ENCODE measurements around the gene SKA2.

DNA sequence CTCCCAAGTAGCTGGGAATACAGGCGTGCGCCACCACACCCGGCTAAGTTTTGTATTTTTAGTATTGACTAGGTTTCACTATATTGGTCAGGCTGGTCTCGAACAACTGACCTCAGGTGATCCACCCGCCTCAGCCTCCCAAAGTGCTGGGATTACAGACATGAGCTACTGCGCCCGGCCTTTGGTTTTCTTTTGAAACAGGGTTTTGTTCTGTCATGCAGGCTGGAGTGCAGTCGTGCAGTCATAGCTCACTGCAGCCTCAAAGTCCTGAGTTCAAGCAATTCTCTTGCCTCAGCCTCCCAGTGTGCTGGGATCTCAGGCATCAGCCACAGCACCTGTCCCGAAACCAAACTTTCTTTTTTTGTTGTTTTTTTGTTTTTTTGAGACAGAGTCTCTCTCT lies 25.6 kb upstream of the SKA2 start:
- TF ChIP-seq, protein P1, sequence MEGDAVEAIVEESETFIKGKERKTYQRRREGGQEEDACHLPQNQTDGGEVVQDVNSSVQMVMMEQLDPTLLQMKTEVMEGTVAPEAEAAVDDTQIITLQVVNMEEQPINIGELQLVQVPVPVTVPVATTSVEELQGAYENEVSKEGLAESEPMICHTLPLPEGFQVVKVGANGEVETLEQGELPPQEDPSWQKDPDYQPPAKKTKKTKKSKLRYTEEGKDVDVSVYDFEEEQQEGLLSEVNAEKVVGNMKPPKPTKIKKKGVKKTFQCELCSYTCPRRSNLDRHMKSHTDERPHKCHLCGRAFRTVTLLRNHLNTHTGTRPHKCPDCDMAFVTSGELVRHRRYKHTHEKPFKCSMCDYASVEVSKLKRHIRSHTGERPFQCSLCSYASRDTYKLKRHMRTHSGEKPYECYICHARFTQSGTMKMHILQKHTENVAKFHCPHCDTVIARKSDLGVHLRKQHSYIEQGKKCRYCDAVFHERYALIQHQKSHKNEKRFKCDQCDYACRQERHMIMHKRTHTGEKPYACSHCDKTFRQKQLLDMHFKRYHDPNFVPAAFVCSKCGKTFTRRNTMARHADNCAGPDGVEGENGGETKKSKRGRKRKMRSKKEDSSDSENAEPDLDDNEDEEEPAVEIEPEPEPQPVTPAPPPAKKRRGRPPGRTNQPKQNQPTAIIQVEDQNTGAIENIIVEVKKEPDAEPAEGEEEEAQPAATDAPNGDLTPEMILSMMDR (conservative IDR thresholded peaks at IDR 0.05; ENCODE audit: low read depth in 2 of 2): no peak
- TF ChIP-seq, protein P2, sequence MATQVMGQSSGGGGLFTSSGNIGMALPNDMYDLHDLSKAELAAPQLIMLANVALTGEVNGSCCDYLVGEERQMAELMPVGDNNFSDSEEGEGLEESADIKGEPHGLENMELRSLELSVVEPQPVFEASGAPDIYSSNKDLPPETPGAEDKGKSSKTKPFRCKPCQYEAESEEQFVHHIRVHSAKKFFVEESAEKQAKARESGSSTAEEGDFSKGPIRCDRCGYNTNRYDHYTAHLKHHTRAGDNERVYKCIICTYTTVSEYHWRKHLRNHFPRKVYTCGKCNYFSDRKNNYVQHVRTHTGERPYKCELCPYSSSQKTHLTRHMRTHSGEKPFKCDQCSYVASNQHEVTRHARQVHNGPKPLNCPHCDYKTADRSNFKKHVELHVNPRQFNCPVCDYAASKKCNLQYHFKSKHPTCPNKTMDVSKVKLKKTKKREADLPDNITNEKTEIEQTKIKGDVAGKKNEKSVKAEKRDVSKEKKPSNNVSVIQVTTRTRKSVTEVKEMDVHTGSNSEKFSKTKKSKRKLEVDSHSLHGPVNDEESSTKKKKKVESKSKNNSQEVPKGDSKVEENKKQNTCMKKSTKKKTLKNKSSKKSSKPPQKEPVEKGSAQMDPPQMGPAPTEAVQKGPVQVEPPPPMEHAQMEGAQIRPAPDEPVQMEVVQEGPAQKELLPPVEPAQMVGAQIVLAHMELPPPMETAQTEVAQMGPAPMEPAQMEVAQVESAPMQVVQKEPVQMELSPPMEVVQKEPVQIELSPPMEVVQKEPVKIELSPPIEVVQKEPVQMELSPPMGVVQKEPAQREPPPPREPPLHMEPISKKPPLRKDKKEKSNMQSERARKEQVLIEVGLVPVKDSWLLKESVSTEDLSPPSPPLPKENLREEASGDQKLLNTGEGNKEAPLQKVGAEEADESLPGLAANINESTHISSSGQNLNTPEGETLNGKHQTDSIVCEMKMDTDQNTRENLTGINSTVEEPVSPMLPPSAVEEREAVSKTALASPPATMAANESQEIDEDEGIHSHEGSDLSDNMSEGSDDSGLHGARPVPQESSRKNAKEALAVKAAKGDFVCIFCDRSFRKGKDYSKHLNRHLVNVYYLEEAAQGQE (IDR thresholded peaks at IDR 0.05; ENCODE audit: unreplicated experiment): no peak
- no peak for TF ChIP-seq EZH2phosphoT487 (IDR thresholded peaks at IDR 0.05; ENCODE audit: unreplicated experiment)

Data from GM23338 (cell line).